Keratinocyte (primary cell): ENCODE data around the gene IL1RAPL1. TPM values are rescaled to one million over a fixed set of nuclear protein-coding genes. Genes with fewer than 3 reads are reported as not detected.

ENCODE experiments used
- DNase-seq: peaks from one replicate; pipeline ENCODE4 v3.0.0-alpha.2; 2011; ENCODE audit warnings: low read depth, missing footprints, low spot score
- FAIRE-seq: peaks from 2 replicates; lab custom pipeline; 2011; peaks lifted over from hg19 to GRCh38; lab: Jason Lieb, UNC
- H2AFZ ChIP-seq: 2 replicates; pipeline ENCODE4 v1.6.0; 2012; ENCODE audit warnings: low read length, control low read depth, inconsistent platforms; ENCODE audit not compliant: control insufficient read depth
- H3K27ac ChIP-seq: 2 replicates; pipeline ENCODE4 v1.5.1; 2011; ENCODE audit warnings: low read length; ENCODE audit not compliant: control insufficient read depth, insufficient read depth
- H3K27me3 ChIP-seq: 3 replicates; pipeline ENCODE4 v1.6.0; 2011; ENCODE audit warnings: low read length; ENCODE audit not compliant: control insufficient read depth, insufficient read depth; ENCODE audit errors: extremely low read depth
- H3K36me3 ChIP-seq, 2 experiments: 2 replicates in 1 of 2; 3 replicates in 1 of 2; pipeline ENCODE4 v1.5.1; 2011; ENCODE audit warnings: low read length in 2 of 2, mild to moderate bottlenecking in 1 of 2; ENCODE audit not compliant: control insufficient read depth in 2 of 2, insufficient read depth in 2 of 2; ENCODE audit errors: extremely low read depth in 1 of 2
- H3K4me1 ChIP-seq: 3 replicates; pipeline ENCODE4 v1.5.1; 2011; ENCODE audit warnings: low read length; ENCODE audit not compliant: control insufficient read depth, insufficient read depth; ENCODE audit errors: extremely low read depth
- H3K4me2 ChIP-seq: 3 replicates; pipeline ENCODE4 v1.6.0; 2011; ENCODE audit warnings: low read depth, low read length; ENCODE audit not compliant: control insufficient read depth, insufficient read depth; ENCODE audit errors: extremely low read depth
- H3K4me3 ChIP-seq, 3 experiments: fragments of 200-600 bp in 1 of 3; sonication (generic) in 1 of 3; 2 replicates in 2 of 3; 3 replicates in 1 of 3; pipeline ENCODE4 v1.5.1; 2011 to 2016; ENCODE audit warnings: low read length in 3 of 3, mild to moderate bottlenecking in 3 of 3, control low read depth in 2 of 3, inconsistent platforms in 1 of 3, low read depth in 1 of 3, mixed read lengths in 1 of 3, mixed run types in 1 of 3, moderate library complexity in 1 of 3; ENCODE audit not compliant: control insufficient read depth in 2 of 3, insufficient read depth in 2 of 3; ENCODE audit errors: extremely low read depth in 1 of 3
- H3K79me2 ChIP-seq: 2 replicates; pipeline ENCODE4 v1.6.0; 2012; ENCODE audit warnings: low read length; ENCODE audit not compliant: control insufficient read depth, insufficient read depth
- H3K9ac ChIP-seq: 3 replicates; pipeline ENCODE4 v1.6.0; 2011; ENCODE audit warnings: low read length; ENCODE audit not compliant: control insufficient read depth, insufficient read depth; ENCODE audit errors: extremely low read depth
- H3K9me1 ChIP-seq: 3 replicates; pipeline ENCODE4 v1.6.0; 2011; ENCODE audit warnings: low read length; ENCODE audit not compliant: control insufficient read depth, insufficient read depth; ENCODE audit errors: extremely low read depth
- H3K9me3 ChIP-seq: 2 replicates; pipeline ENCODE4 v1.5.1; 2012; ENCODE audit warnings: low read depth, low read length; ENCODE audit not compliant: control insufficient read depth
- H4K20me1 ChIP-seq: 3 replicates; pipeline ENCODE4 v1.6.0; 2011; ENCODE audit warnings: low read length; ENCODE audit not compliant: control insufficient read depth, insufficient read depth; ENCODE audit errors: extremely low read depth
- CTCF ChIP-seq, 3 experiments: IDR thresholded peaks in 1 of 3; conservative IDR thresholded peaks in 1 of 3; optimal IDR thresholded peaks in 1 of 3; 2 replicates in 2 of 3; 3 replicates in 1 of 3; pipeline versions ENCODE3 to v1.5.1; 2011; ENCODE audit warnings: low read length in 3 of 3, mild to moderate bottlenecking in 3 of 3, moderate library complexity in 2 of 3, control low read depth in 1 of 3, inconsistent platforms in 1 of 3; ENCODE audit not compliant: insufficient read depth in 2 of 3; ENCODE audit errors: extremely low read depth in 1 of 3
- EZH2 ChIP-seq: IDR thresholded peaks from one replicate; pipeline ENCODE4 v1.6.1; 2012; ENCODE audit warnings: inconsistent platforms, mild to moderate bottlenecking, low read length, moderate library complexity
- dilution Hi-C: fragments of 300-500 bp; cut with MboI; formaldehyde crosslinking; loops from one replicate; pipeline ENCODE4 v1.7.0; 2020; ENCODE audit warnings: low sequenced_read_pairs; ENCODE audit not compliant: extremely low pct_ligation_motif_present
- polyA plus RNA-seq, 5 experiments: library from polyadenylated mRNA; depleted of rRNA in 3 of 5; stranded (reverse) in 3 of 5; stranded (forward) in 1 of 5; unstranded in 1 of 5; fragments of >200 nt; gene quantifications; 1 replicate in 1 of 5; 2 replicates in 3 of 5; 3 replicates in 1 of 5; pipeline versions ENCODE4 v1.2.1 to v1.2.3, GENCODE V29; 2011 to 2012; ENCODE audit warnings: missing spikeins in 2 of 5, low read depth in 1 of 5, low replicate concordance in 1 of 5

IL1RAPL1 gene
- polyA plus RNA-seq, 1 donor (not counting 4 experiments of a cell fraction or from before 2014, with no cell fraction given), result 2.8 TPM

- Histone ChIP-seq H3K9me3 (no peaks in the 10 kb centered on the region), H3K9ac (no peak overlapping the region), H3K27ac (no peak overlapping the region), H3K4me1 (no peaks in the 10 kb centered on the region), H3K4me2 (no peak overlapping the region), H4K20me1 (no peaks in the 10 kb centered on the region), H3K36me3 (no peaks in the 10 kb centered on the region), H3K4me3 (no peak overlapping the region), H3K79me2 (no peaks in the 10 kb centered on the region), H3K9me1 (no peaks in the 10 kb centered on the region), H2AFZ (no peak overlapping the region), H3K27me3 (no peaks in the 10 kb centered on the region)
- FAIRE-seq (no peak), DNase-seq (no peak)
- TF ChIP-seq EZH2, result no peak
- no peak for TF ChIP-seq CTCF (optimal IDR thresholded peaks at IDR 0.05 in 1 of 3, IDR thresholded peaks at IDR 0.05 in 1 of 3, conservative IDR thresholded peaks at IDR 0.05 in 1 of 3; ENCODE audit: extremely low read depth in 1 of 3, insufficient read depth in 2 of 3, low read length in 3 of 3)
- dilution Hi-C loops, result no loop called here
Observed at GRCh38 chrX:29136904-29137303, 549.7 kb downstream of the IL1RAPL1 start.

GRCh38 chrX:29138003-29138402 lies 550.8 kb downstream of the IL1RAPL1 start:
- H3K27me3 ChIP-seq, result no peaks in the 10 kb centered on the region
- FAIRE-seq, result no peak
- H3K79me2 ChIP-seq, result no peaks in the 10 kb centered on the region
- no peaks in the 10 kb centered on the region for H3K9me3 ChIP-seq
- H3K4me2 ChIP-seq, result no peak overlapping the region
- H3K4me3 ChIP-seq, result no peak overlapping the region
- no peaks in the 10 kb centered on the region for H3K36me3 ChIP-seq
- no peaks in the 10 kb centered on the region for H3K4me1 ChIP-seq
- no peaks in the 10 kb centered on the region for H4K20me1 ChIP-seq
- no peak for DNase-seq
- TF ChIP-seq EZH2 (no peak), CTCF (optimal IDR thresholded peaks at IDR 0.05 in 1 of 3, IDR thresholded peaks at IDR 0.05 in 1 of 3, conservative IDR thresholded peaks at IDR 0.05 in 1 of 3; ENCODE audit: extremely low read depth in 1 of 3, insufficient read depth in 2 of 3, low read length in 3 of 3) (no peak)
- H3K9ac ChIP-seq, result no peak overlapping the region
- no peaks in the 10 kb centered on the region for H3K9me1 ChIP-seq
- no peak overlapping the region for H3K27ac ChIP-seq
- no peak overlapping the region for H2AFZ ChIP-seq
- dilution Hi-C loops, result no loop called here
